ENCODE measurements around the gene ROBO1.

- no peak for TF ChIP-seq CTCF (optimal IDR thresholded peaks at IDR 0.05 in 1 of 3, IDR thresholded peaks at IDR 0.05 in 1 of 3, conservative IDR thresholded peaks at IDR 0.05 in 1 of 3; ENCODE audit: extremely low read depth in 1 of 3, insufficient read depth in 2 of 3, low read length in 3 of 3)
- no peak for TF ChIP-seq EZH2 (IDR thresholded peaks at IDR 0.05; ENCODE audit: low read length)
Observed at GRCh38 chr3:79423417-79423816, 344.4 kb downstream of the ROBO1 start.
